Central memory CD8-positive, alpha-beta T cell (primary cell): ENCODE measurements around the gene HOXD12.

Experiments
- ATAC-seq: fragments of 150-1000 bp; cut with Tn5 transposase; replicated peaks from 2 replicates; pipeline ENCODE4 v1.10.0; 2022; ENCODE audit warnings: mild to moderate bottlenecking, moderate FRiP score, moderate number of reproducible peaks; ENCODE audit not compliant: poor library complexity, severe bottlenecking; ENCODE audit errors: extremely low read depth
- DNase-seq, 2 donors: peaks; one replicate each; pipeline ENCODE4 v3.0.0; 2021; ENCODE audit warnings: low spot score in 2 of 2
- H3K27ac Mint-ChIP-seq: one replicate; pipeline ENCODE4 v1.8.0; 2022; ENCODE audit warnings: low read depth, mild to moderate bottlenecking, moderate library complexity, mixed read lengths
- H3K27me3 Mint-ChIP-seq: one replicate; pipeline ENCODE4 v1.8.0; 2022; ENCODE audit warnings: mixed read lengths
- H3K36me3 Mint-ChIP-seq: one replicate; pipeline ENCODE4 v1.8.0; 2022; ENCODE audit warnings: mild to moderate bottlenecking, moderate library complexity, mixed read lengths; ENCODE audit not compliant: insufficient read depth
- H3K4me1 Mint-ChIP-seq: one replicate; pipeline ENCODE4 v1.8.0; 2022; ENCODE audit warnings: mixed read lengths
- H3K4me3 Mint-ChIP-seq: one replicate; pipeline ENCODE4 v1.8.0; 2022; ENCODE audit warnings: mild to moderate bottlenecking, moderate library complexity, mixed read lengths
- H3K9me3 Mint-ChIP-seq: one replicate; pipeline ENCODE4 v1.8.0; 2022; ENCODE audit warnings: mixed read lengths

HOXD12 gene

GRCh38 chr2:176124947-176125771 is 25.6 kb downstream of the HOXD12 start:
- no peaks in the 10 kb centered on the region for H3K9me3 Mint-ChIP-seq
- peaks cover 27% of the 10 kb centered on the region for H3K36me3 Mint-ChIP-seq
- H3K4me1 Mint-ChIP-seq: peaks cover 16% of the 10 kb centered on the region
- DNase-seq: no peak
- ATAC-seq: no peak
- H3K27ac Mint-ChIP-seq: no peak overlapping the region
- H3K4me3 Mint-ChIP-seq: no peak overlapping the region
- H3K27me3 Mint-ChIP-seq: peaks cover 78% of the 10 kb centered on the region

GRCh38 chr2:176125772-176126054 is 26.1 kb downstream of the HOXD12 start:
- Mint-ChIP-seq H3K9me3 (no peaks in the 10 kb centered on the region), H3K36me3 (peaks cover 30% of the 10 kb centered on the region), H3K4me1 (peaks cover 18% of the 10 kb centered on the region), H3K27me3 (peaks cover 76% of the 10 kb centered on the region), H3K4me3 (no peak overlapping the region), H3K27ac (no peak overlapping the region)
- ATAC-seq: no peak
- no peak for DNase-seq

DNA sequence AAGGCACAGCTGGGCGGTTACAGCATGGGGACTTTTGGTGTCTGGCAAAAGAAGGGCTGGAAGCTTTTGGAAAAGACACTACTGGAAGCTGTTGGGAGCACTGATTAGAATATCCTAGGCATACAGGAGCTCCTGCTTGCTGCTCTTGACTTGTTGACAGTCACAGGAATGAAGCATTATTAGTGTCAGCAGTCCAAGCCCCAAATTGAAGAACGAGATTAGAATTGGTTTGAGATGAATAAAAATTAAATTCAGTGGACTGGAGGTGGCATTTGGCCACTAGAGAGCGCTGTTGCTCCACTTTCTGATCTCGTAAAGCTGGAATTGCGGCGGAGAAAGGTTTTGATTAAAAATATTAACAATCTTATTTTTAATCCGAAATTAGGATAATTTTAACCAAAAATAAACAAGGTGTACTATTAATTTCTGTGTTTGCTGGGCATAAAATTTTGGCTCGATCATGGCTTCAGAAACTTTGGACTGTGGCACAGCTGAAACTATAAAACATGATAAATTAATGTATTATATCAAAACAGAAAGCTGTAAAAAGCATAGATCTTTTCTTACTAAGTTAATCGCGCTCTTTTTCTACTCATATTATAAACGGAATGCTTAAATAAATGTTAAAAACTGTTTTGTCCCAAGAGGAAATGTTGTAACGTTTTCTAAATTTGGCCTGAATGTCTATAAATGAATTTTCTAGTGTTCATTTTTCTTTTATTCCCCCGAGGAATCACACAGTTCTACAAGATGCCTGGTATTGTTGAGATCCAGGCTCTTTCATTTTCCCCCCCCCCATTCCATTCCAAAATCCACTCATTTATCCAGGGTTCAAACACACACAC is 27.6 kb downstream of the HOXD12 start:
- Mint-ChIP-seq H3K27me3 (peaks cover 81% of the 10 kb centered on the region), H3K9me3 (no peaks in the 10 kb centered on the region), H3K4me3 (peak overlapping the region; percentile 54), H3K4me1 (peaks cover 26% of the 10 kb centered on the region), H3K27ac (no peak overlapping the region), H3K36me3 (peaks cover 30% of the 10 kb centered on the region)
- ATAC-seq: no peak
- DNase-seq: peak; percentile 50 to 65

GRCh38 chr2:176127774-176128072 is 28.1 kb downstream of the HOXD12 start:
- Mint-ChIP-seq H3K27ac (peak overlapping the region; percentile 60), H3K27me3 (peaks cover 87% of the 10 kb centered on the region), H3K4me1 (peaks cover 31% of the 10 kb centered on the region), H3K9me3 (no peaks in the 10 kb centered on the region), H3K36me3 (peaks cover 34% of the 10 kb centered on the region), H3K4me3 (peak overlapping the region; percentile 54)
- DNase-seq (no peak), ATAC-seq (no peak)

- Mint-ChIP-seq H3K36me3 (peaks cover 34% of the 10 kb centered on the region), H3K4me3 (peak overlapping the region; percentile 54), H3K27ac (peak overlapping the region; percentile 60), H3K4me1 (peaks cover 31% of the 10 kb centered on the region), H3K9me3 (no peaks in the 10 kb centered on the region), H3K27me3 (peaks cover 91% of the 10 kb centered on the region)
- ATAC-seq (no peak), DNase-seq (no peak)
These were observed 28.8 kb downstream of the HOXD12 start for GRCh38 chr2:176128172-176128981.

DNA sequence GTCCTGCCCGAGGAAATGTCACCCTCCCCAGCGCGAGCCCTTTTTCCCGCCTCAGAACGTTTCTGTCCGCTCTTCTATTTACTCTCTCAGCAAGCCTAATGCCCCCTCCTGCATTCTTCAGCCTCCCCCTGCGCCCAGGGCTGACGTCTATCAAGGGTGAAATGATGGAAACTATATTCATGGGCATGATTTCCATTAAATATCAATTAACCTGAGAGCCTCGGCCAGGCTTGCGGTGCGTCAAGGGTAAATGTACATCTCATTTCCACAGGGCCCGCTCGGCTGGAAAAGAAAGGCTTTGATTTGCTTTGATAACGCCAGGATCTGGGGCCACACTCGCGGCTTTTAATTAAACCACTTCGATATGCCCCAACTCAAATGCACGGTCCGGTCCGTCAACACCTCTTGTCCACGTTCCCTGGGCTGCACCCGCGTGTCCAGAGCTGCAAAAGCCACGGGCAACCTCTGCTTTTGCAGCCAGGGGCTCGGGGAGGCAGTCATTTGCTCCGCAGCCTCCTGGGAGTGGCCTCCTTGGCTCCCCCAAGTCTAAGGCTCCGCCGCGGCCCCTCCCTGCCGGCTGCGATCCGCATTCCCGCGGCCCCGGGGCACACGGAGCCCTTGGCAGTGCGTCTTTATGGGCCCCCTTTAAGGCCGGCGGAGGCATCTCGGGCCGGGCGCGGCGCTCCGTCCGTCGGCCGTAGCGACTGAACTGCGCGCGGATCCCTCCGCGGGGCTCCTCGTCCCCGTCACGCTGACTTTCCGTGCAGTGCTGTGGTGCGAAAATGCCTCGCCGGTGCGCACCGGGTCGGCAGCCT is 29.6 kb downstream of the HOXD12 start, which contains the start of gene HOXD8:
Gene HOXD8 (plus strand): TSS at position 724 of the 815 bp plus-strand sequence. CDS start 662 bp downstream, outside the sequence.
- Mint-ChIP-seq H3K36me3 (peaks cover 30% of the 10 kb centered on the region), H3K9me3 (no peaks in the 10 kb centered on the region), H3K27ac (peak within 1 kb of the TSS; percentile 60), H3K4me1 (peaks cover 31% of the 10 kb centered on the region), H3K4me3 (peak within 1 kb of the TSS; percentile 69), H3K27me3 (peaks cover 91% of the 10 kb centered on the region)
- ATAC-seq (no peak), DNase-seq (no peak)

- Mint-ChIP-seq H3K4me1 (peaks cover 31% of the 10 kb centered on the region), H3K9me3 (no peaks in the 10 kb centered on the region), H3K36me3 (peaks cover 28% of the 10 kb centered on the region), H3K27me3 (peaks cover 90% of the 10 kb centered on the region), H3K27ac (no peak overlapping the region), H3K4me3 (peak overlapping the region; percentile 25)
- no peak for ATAC-seq
- DNase-seq: no peak
These were observed 30.2 kb downstream of the HOXD12 start for GRCh38 chr2:176129813-176130146.

GRCh38 chr2:176130147-176130956 is 30.8 kb downstream of the HOXD12 start:
- peak overlapping the region; percentile 69 for H3K4me3 Mint-ChIP-seq
- peaks cover 34% of the 10 kb centered on the region for H3K4me1 Mint-ChIP-seq
- H3K36me3 Mint-ChIP-seq: peaks cover 28% of the 10 kb centered on the region
- ATAC-seq (peak; percentile 22), DNase-seq (no peak)
- peak overlapping the region; percentile 55 for H3K27ac Mint-ChIP-seq
- no peaks in the 10 kb centered on the region for H3K9me3 Mint-ChIP-seq
- peaks cover 90% of the 10 kb centered on the region for H3K27me3 Mint-ChIP-seq

DNA sequence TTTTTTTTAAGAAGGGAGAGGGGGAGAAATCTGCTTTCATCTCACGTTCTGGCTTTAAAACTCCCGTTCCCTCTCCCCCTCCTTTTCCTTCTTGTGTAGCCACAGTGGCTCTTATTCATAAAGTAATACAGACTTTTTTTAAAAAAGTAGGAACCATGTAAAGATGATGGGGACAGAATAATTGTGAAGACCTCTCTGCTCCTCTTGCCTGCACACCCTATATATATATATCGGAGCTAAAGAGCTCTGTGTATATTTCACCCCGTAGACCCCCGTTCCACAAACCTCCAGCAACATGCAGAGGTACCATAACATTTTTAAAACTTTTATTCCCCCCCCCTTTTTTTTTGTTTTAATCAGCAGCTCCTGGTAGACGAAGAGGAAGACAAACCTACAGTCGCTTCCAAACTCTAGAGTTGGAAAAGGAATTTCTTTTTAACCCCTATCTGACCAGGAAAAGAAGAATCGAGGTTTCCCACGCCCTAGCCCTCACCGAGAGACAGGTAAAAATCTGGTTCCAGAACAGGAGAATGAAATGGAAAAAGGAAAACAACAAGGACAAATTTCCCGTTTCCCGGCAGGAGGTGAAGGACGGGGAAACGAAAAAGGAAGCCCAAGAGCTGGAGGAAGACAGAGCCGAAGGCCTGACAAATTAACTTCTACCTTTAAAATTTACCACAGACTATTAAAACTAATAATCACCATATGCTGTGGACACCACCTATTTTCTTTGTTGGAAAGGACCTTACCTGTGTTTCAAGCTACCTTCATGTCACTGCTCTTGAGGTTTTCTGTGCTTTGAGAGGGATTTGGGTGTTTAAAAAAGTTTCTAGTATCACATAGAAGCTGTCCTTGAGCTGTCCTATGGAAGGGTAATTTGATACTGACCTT is 31.6 kb downstream of the HOXD12 start:
- peak overlapping the region; percentile 55 for H3K27ac Mint-ChIP-seq
- H3K27me3 Mint-ChIP-seq: peaks cover 90% of the 10 kb centered on the region
- H3K4me3 Mint-ChIP-seq: peak overlapping the region; percentile 69
- H3K4me1 Mint-ChIP-seq: peaks cover 40% of the 10 kb centered on the region
- H3K9me3 Mint-ChIP-seq: no peaks in the 10 kb centered on the region
- ATAC-seq (no peak), DNase-seq (no peak)
- H3K36me3 Mint-ChIP-seq: peaks cover 30% of the 10 kb centered on the region

- Mint-ChIP-seq H3K4me1 (peaks cover 40% of the 10 kb centered on the region), H3K36me3 (peaks cover 30% of the 10 kb centered on the region), H3K27me3 (peaks cover 90% of the 10 kb centered on the region), H3K4me3 (peak overlapping the region; percentile 72), H3K27ac (no peak overlapping the region), H3K9me3 (no peaks in the 10 kb centered on the region)
- ATAC-seq: no peak
- DNase-seq: no peak
These were observed 32.2 kb downstream of the HOXD12 start for GRCh38 chr2:176131848-176132158.
